Epithelial cell of umbilical artery (primary cell): ENCODE results near the gene HNRNPC. TPM values are rescaled to one million over a fixed set of nuclear protein-coding genes. Genes with fewer than 3 reads are reported as not detected.

ENCODE experiments used
- total RNA-seq: library from RNA; depleted of rRNA; stranded (reverse); fragments of >200 nt; gene quantifications from 2 replicates; pipeline ENCODE4 v1.2.3, GENCODE V29; 2014

Gene HNRNPC
- total RNA-seq = 714 and 948 TPM in 2 replicates

DNA sequence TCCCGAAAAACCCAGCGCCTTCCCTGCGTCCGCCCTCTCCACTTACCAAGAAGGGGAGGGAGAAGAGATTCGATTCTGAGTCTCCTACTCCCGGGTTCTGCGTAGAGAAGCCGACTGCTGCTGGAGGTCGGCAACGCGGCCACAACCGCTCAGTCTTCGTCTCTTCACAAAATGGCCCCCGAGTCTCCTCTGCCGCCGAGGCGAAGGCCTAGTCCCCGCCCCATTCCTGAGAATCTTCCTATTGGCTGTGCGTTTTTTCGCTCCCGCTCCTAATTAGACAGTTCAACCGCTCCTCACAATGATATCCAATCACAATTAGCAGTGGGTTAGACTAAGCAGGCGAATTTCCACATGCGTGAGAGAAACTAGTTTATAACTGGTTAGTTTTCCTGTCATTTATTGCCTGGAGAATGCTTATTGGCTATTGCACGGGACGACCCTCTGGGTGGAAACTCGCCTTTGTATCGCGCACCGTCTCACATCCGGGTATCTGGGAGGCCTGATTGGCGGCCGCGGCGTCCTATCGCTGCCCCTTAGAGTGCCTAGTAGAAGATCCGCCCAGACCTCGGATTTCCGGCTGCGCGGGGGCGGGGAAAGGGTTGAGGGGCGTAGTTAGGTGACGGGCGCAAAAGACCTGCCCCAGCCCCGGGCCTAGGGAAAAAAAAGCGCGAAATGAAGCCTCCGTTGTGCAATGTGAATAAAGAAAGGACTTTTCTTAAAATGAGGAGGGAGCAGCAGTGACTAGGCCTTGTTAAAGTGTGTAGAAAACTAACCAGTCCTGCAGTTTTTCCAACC is at the start of gene HNRNPC:
TSS of gene HNRNPC (minus strand) at position 191 of the 795 bp plus-strand sequence. CDS start 35,249 bp downstream, outside the sequence.

DNA sequence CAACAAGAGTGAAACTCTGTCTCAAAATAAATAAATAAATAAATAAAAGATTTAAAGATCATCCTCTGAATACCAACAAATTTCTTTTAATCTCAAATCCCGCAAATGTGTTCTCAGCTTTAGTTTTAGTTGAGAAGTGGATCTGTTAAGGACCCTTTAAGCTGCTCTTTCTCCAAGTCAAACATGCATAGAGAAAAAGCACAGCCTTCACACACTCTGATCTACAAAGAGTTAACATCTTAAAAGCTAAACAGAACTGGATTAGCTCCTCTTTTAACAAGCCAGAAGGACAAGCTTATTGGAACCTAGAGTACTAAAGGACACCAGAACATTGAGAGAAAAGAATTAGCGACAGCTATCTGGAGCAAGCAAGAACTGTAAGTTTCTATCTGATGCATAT is 10.5 kb upstream of the HNRNPC start, which contains the start of gene RPGRIP1:
TSS of gene RPGRIP1 (plus strand) at position 301 of the 400 bp plus-strand sequence. CDS start 7,894 bp downstream, outside the sequence.

Other genes starting within 250 kb of the HNRNPC start
- gene NDRG2, start 244.4 kb downstream of the HNRNPC start, total RNA-seq = 0.32 TPM in 1 of 2 replicates, not detected in the other
- gene TPPP2, start 239.2 kb downstream of the HNRNPC start, total RNA-seq = not detected in 2 replicates
- gene RNASE13, start 234.6 kb downstream of the HNRNPC start, total RNA-seq = not detected in 2 replicates
- gene RNASE7, start 227.1 kb downstream of the HNRNPC start, total RNA-seq = not detected in 2 replicates
- gene RNASE8, start 211.6 kb downstream of the HNRNPC start, total RNA-seq = not detected in 2 replicates
- gene ARHGEF40, start 199.1 kb downstream of the HNRNPC start, total RNA-seq = 7.8 and 8.7 TPM in 2 replicates
- gene ZNF219, start 170.8 kb downstream of the HNRNPC start, total RNA-seq = 2.3 and 3.8 TPM in 2 replicates
- gene TMEM253, start 168.4 kb downstream of the HNRNPC start, total RNA-seq = not detected in 2 replicates
- not detected in 2 replicates for gene OR5AU1, start 113.4 kb downstream of the HNRNPC start, total RNA-seq
- gene RPGRIP1, start 10.6 kb upstream of the HNRNPC start, total RNA-seq = not detected in 2 replicates
- gene SUPT16H, start 114.6 kb upstream of the HNRNPC start, total RNA-seq = 97.1 and 148 TPM in 2 replicates
- 36.4 and 47.9 TPM in 2 replicates for gene CHD8, start 186.7 kb upstream of the HNRNPC start, total RNA-seq
- gene RAB2B, start 207.5 kb upstream of the HNRNPC start, total RNA-seq = 27.6 and 32.7 TPM in 2 replicates
- gene TOX4, start 207.8 kb upstream of the HNRNPC start, total RNA-seq = 18.5 and 29.3 TPM in 2 replicates
- gene METTL3, start 241.9 kb upstream of the HNRNPC start, total RNA-seq = 81.9 and 91.8 TPM in 2 replicates